Ammon's horn (tissue), 1 donor: ENCODE results near the gene ELOVL1.
"Not testable (repeated sequence)": the region's sequence is repeated elsewhere in the genome, so short reads cannot be mapped to it uniquely, and the experiment has no call there.

ENCODE experiments used
- DNase-seq: peaks from one replicate; pipeline ENCODE4 v3.0.0-alpha.2; 2016; ENCODE audit warnings: low spot score

The ELOVL1 gene

GRCh38 chr1:43381612-43382011 lies 13.8 kb upstream of the ELOVL1 start:
- peak; percentile 77 for DNase-seq

- DNase-seq, result no peak
Measured at GRCh38 chr1:43379476-43379875, 11.7 kb upstream of the ELOVL1 start.

GRCh38 chr1:43377831-43378230 lies 10.0 kb upstream of the ELOVL1 start:
- no peak for DNase-seq

GRCh38 chr1:43376723-43377235 lies 9.0 kb upstream of the ELOVL1 start:
- no peak for DNase-seq

GRCh38 chr1:43373066-43373940 lies 5.5 kb upstream of the ELOVL1 start:
- no peak for DNase-seq

- DNase-seq, result no peak
Measured at GRCh38 chr1:43372172-43372571, 4.4 kb upstream of the ELOVL1 start.

- no peak for DNase-seq
Measured at GRCh38 chr1:43370564-43370963, 2.8 kb upstream of the ELOVL1 start.

- not testable (repeated sequence) for DNase-seq
Measured at GRCh38 chr1:43369779-43370178, 2.0 kb upstream of the ELOVL1 start.

- no peak for DNase-seq
Measured at GRCh38 chr1:43368646-43369020, 822 bp upstream of the ELOVL1 start.

- DNase-seq, result no peak
Measured at GRCh38 chr1:43367026-43367903, 546 bp downstream of the ELOVL1 start.

- DNase-seq, result no peak
Measured at GRCh38 chr1:43366601-43367025, 1.2 kb downstream of the ELOVL1 start.

GRCh38 chr1:43366179-43366578 lies 1.6 kb downstream of the ELOVL1 start:
- no peak for DNase-seq

- DNase-seq, result no peak
Measured at GRCh38 chr1:43365678-43366077, 2.1 kb downstream of the ELOVL1 start.

- no peak for DNase-seq
Measured at GRCh38 chr1:43363935-43364525, 3.8 kb downstream of the ELOVL1 start.

- no peak for DNase-seq
Measured at GRCh38 chr1:43363283-43363934, 4.4 kb downstream of the ELOVL1 start.

GRCh38 chr1:43360616-43361015 lies 7.2 kb downstream of the ELOVL1 start:
- no peak for DNase-seq

GRCh38 chr1:43359696-43360095 lies 8.1 kb downstream of the ELOVL1 start:
- DNase-seq, result no peak

- peak; percentile 97 for DNase-seq
Measured at GRCh38 chr1:43358746-43359693, 8.8 kb downstream of the ELOVL1 start, which contains the start of gene CDC20. Gene CDC20 (plus strand): TSS chr1:43358981. CDS start chr1:43359216, 235 bp downstream.

- peak; percentile 34 for DNase-seq
Measured at GRCh38 chr1:43358121-43358745, 9.6 kb downstream of the ELOVL1 start.

GRCh38 chr1:43357251-43357650 lies 10.6 kb downstream of the ELOVL1 start:
- no peak for DNase-seq
